HL-60 (cell line): ENCODE results near the gene ICA1L.

Experiments
- GABPA ChIP-seq: IDR thresholded peaks from 2 replicates; pipeline ENCODE4 v1.6.1; 2012; ENCODE audit warnings: low read depth
- POLR2AphosphoS5 ChIP-seq: IDR thresholded peaks from 2 replicates; pipeline ENCODE4 v1.6.1; 2012; ENCODE audit warnings: low read depth
- SPI1 ChIP-seq: IDR thresholded peaks from 2 replicates; pipeline ENCODE4 v1.6.1; 2012; ENCODE audit warnings: low read depth, mild to moderate bottlenecking, borderline replicate concordance
- TF ChIP-seq, protein P1 (sequence below): IDR thresholded peaks from 2 replicates; pipeline ENCODE4 v1.6.1; 2012; ENCODE audit warnings: low read depth; ENCODE audit not compliant: insufficient replicate concordance
- TF ChIP-seq, protein P2 (sequence below): IDR thresholded peaks from one replicate; pipeline ENCODE4 v1.5.1; 2011; ENCODE audit warnings: low read length, control low read depth, inconsistent platforms; ENCODE audit not compliant: insufficient read depth

DNA sequence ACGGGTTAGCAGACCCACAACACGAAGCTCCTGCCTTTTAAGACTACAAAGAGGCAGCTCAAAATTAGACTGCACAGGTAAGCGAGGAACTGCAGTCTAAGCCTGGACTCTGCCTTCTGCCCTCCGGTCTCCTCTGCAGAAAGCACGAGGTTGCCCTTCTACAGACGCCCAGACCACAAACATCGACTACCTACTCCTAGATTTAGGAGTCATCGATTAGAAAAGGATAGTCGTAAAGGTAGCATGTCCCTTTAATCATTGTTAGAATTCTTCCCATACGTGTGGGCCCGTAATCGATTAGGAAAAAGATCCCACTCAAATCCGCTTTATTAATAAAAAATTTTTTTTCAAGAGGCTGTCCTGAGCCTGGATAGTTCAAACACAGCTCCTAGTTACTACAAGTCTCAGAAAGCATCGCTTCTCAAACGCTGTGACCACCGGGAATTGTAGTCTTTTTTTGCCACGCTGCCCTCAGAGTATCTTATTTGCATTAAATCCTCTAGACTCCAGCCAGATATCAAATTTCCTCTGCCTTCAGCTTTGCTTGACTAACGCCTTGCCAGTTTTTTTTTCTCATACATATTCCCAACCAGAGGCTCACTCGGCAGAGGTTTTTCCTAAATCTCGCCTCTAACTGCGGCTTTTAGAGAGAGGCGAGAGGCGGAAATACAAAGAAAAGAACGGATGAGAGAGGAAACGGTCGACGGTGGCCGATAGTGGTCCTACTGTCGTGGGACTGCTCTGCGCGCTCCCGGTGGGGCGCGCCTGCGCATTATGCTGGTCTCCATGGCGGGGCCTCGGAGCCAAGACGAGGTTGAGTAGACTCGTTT, 40.2 kb upstream of the ICA1L start, which contains the start of the genes CARF and WDR12:
- TF ChIP-seq, protein P1, sequence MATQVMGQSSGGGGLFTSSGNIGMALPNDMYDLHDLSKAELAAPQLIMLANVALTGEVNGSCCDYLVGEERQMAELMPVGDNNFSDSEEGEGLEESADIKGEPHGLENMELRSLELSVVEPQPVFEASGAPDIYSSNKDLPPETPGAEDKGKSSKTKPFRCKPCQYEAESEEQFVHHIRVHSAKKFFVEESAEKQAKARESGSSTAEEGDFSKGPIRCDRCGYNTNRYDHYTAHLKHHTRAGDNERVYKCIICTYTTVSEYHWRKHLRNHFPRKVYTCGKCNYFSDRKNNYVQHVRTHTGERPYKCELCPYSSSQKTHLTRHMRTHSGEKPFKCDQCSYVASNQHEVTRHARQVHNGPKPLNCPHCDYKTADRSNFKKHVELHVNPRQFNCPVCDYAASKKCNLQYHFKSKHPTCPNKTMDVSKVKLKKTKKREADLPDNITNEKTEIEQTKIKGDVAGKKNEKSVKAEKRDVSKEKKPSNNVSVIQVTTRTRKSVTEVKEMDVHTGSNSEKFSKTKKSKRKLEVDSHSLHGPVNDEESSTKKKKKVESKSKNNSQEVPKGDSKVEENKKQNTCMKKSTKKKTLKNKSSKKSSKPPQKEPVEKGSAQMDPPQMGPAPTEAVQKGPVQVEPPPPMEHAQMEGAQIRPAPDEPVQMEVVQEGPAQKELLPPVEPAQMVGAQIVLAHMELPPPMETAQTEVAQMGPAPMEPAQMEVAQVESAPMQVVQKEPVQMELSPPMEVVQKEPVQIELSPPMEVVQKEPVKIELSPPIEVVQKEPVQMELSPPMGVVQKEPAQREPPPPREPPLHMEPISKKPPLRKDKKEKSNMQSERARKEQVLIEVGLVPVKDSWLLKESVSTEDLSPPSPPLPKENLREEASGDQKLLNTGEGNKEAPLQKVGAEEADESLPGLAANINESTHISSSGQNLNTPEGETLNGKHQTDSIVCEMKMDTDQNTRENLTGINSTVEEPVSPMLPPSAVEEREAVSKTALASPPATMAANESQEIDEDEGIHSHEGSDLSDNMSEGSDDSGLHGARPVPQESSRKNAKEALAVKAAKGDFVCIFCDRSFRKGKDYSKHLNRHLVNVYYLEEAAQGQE, result peak; percentile 72
- TF ChIP-seq POLR2AphosphoS5 (peak; percentile 97), GABPA (peak; percentile 54; the same call in 1 of the 2 replicates), SPI1 (0 out of 2 replicates have a peak, but pooled peaks have one; percentile 17)
- TF ChIP-seq, protein P2, sequence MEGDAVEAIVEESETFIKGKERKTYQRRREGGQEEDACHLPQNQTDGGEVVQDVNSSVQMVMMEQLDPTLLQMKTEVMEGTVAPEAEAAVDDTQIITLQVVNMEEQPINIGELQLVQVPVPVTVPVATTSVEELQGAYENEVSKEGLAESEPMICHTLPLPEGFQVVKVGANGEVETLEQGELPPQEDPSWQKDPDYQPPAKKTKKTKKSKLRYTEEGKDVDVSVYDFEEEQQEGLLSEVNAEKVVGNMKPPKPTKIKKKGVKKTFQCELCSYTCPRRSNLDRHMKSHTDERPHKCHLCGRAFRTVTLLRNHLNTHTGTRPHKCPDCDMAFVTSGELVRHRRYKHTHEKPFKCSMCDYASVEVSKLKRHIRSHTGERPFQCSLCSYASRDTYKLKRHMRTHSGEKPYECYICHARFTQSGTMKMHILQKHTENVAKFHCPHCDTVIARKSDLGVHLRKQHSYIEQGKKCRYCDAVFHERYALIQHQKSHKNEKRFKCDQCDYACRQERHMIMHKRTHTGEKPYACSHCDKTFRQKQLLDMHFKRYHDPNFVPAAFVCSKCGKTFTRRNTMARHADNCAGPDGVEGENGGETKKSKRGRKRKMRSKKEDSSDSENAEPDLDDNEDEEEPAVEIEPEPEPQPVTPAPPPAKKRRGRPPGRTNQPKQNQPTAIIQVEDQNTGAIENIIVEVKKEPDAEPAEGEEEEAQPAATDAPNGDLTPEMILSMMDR, result no peak
